Mucosa of gallbladder (tissue), 1 donor: ENCODE results near the gene RABEP1. TPM values are rescaled to one million over a fixed set of nuclear protein-coding genes. Genes with fewer than 3 reads are reported as not detected.
A peak's percentile ranks its signal among the peaks of the same experiment; 100 is the strongest.
"Not testable (repeated sequence)": the region's sequence is repeated elsewhere in the genome, so short reads cannot be mapped to it uniquely, and the experiment has no call there.

Experiments
- DNase-seq: peaks from one replicate; pipeline ENCODE4 v3.0.0-alpha.2; 2020; ENCODE audit warnings: low spot score
- total RNA-seq: library from RNA; stranded (reverse); gene quantifications from one replicate; pipeline ENCODE4 v1.2.1, GENCODE V29; 2021
- donor health status: DM: no; HTN: no; CAD: no.

RABEP1 gene
- total RNA-seq, result 35.9 TPM

GRCh38 chr17:5281814-5282641, at the start of gene RABEP1:
RABEP1 (plus strand) TSS chr17:5282284; CDS start chr17:5282487, 203 bp downstream.
- DNase-seq, result peak; percentile 93

- DNase-seq, result not testable (repeated sequence)
Measured at GRCh38 chr17:5233492-5233891, 48.6 kb upstream of the RABEP1 start.

- peak; percentile 29 for DNase-seq
Measured at GRCh38 chr17:5234645-5235576, 47.2 kb upstream of the RABEP1 start, which contains the start of gene SCIMP. SCIMP (minus strand) TSS chr17:5234860; CDS start chr17:5234755, 105 bp downstream.

- no peak for DNase-seq
Measured at GRCh38 chr17:5236938-5237540, 45.0 kb upstream of the RABEP1 start.

- peak; percentile 47 for DNase-seq
Measured at GRCh38 chr17:5237541-5238016, 44.5 kb upstream of the RABEP1 start.

GRCh38 chr17:5238333-5238732, 43.8 kb upstream of the RABEP1 start:
- no peak for DNase-seq

GRCh38 chr17:5239769-5240168, 42.3 kb upstream of the RABEP1 start:
- DNase-seq, result not testable (repeated sequence)

GRCh38 chr17:5241861-5242671, 40.0 kb upstream of the RABEP1 start:
- no peak for DNase-seq

GRCh38 chr17:5247621-5248020, 34.5 kb upstream of the RABEP1 start:
- no peak for DNase-seq

- DNase-seq, result no peak
Measured at GRCh38 chr17:5248821-5249479, 33.1 kb upstream of the RABEP1 start.

- DNase-seq, result peak; percentile 64
Measured at GRCh38 chr17:5249615-5250014, 32.5 kb upstream of the RABEP1 start.

GRCh38 chr17:5254414-5254813, 27.7 kb upstream of the RABEP1 start:
- no peak for DNase-seq

- no peak for DNase-seq
Measured at GRCh38 chr17:5254903-5255521, 27.1 kb upstream of the RABEP1 start.

GRCh38 chr17:5257124-5257523, 25.0 kb upstream of the RABEP1 start:
- no peak for DNase-seq

- no peak for DNase-seq
Measured at GRCh38 chr17:5260542-5260941, 21.5 kb upstream of the RABEP1 start.

GRCh38 chr17:5262416-5262991, 19.6 kb upstream of the RABEP1 start:
- no peak for DNase-seq

GRCh38 chr17:5263441-5263840, 18.6 kb upstream of the RABEP1 start:
- no peak for DNase-seq

GRCh38 chr17:5264893-5265292, 17.2 kb upstream of the RABEP1 start:
- no peak for DNase-seq

- no peak for DNase-seq
Measured at GRCh38 chr17:5269241-5269960, 12.7 kb upstream of the RABEP1 start.
